ENCODE data around the gene LARP4B. TPM values are rescaled to one million over a fixed set of nuclear protein-coding genes. Genes with fewer than 3 reads are reported as not detected.

LARP4B gene
- total RNA-seq, 4 donors from 2014 or later: 37.2 to 103 (median 54.7) TPM

- no peak for ATAC-seq (ENCODE audit: low FRiP score)
- DNase-seq (ENCODE audit: low spot score): no peak
- TF ChIP-seq CTCF (IDR thresholded peaks at IDR 0.05): no peak
Observed at GRCh38 chr10:972763-973162, 41.3 kb upstream of the LARP4B start.

- no peak for TF ChIP-seq CTCF (IDR thresholded peaks at IDR 0.05)
- ATAC-seq (ENCODE audit: low FRiP score): no peak
- DNase-seq (ENCODE audit: low spot score): no peak
Observed at GRCh38 chr10:971613-972012, 40.1 kb upstream of the LARP4B start.

DNA sequence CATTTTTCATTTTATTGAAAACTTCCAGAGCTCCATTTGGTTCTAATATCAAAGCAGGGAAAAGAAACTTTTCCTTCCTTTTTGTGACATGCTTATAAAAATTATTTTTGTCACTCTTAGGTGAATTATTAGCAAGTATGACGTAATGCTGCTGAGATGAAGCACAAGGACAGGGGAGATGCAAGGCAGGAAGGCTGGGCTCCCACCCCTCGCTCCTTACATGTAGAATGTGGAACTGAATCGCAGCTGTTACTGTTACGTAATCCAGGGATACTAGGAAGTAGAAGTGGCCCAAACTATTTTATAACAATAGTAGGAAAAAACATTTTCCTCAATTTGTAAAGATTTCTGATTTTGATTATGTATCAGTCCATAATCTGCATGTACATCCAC is 39.6 kb upstream of the LARP4B start:
- DNase-seq (ENCODE audit: low spot score) (no peak), ATAC-seq (ENCODE audit: low FRiP score) (no peak)
- no peak for TF ChIP-seq CTCF (IDR thresholded peaks at IDR 0.05)

DNA sequence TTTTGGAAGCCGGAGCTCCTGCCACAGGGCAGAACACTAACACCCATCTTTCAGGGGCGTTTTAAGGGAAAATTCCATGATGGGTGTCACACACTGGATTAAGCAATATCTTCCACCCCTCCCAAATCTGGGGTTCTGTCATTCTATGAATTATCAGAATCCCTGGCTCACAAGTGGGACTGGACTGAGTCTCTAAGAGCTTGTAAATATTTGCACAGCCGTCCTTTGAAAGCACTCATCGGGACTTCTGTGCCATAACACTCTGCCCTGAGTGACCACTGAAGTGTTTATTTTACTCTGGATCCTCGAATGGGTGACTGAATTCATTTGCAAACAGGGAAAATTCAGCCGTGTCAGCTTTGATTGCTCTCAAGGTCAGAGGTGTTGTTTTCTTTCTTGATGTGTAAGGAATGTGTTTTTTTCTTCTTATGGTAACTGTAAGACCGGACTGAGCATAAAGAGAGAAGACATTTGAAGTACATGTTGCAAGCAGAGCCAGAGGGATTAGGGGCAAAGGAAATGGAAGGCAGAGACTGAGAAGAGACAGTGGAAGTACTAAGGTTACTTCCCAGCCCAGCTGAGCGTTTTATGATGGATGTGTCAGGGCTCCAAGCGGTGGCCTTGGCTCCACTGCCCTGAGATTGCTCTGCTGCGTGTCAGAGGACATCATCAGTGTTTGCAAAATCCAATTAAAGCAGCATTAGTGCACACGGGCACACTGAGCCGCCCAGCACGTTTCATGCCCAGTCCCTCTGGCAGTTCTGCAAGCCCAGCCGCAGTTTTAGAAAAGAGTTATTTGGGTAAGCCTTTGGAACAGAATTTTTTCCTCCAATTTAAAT is 39.0 kb upstream of the LARP4B start:
- DNase-seq (ENCODE audit: low spot score) (no peak), ATAC-seq (ENCODE audit: low FRiP score) (no peak)
- no peak for TF ChIP-seq CTCF (IDR thresholded peaks at IDR 0.05)

DNA sequence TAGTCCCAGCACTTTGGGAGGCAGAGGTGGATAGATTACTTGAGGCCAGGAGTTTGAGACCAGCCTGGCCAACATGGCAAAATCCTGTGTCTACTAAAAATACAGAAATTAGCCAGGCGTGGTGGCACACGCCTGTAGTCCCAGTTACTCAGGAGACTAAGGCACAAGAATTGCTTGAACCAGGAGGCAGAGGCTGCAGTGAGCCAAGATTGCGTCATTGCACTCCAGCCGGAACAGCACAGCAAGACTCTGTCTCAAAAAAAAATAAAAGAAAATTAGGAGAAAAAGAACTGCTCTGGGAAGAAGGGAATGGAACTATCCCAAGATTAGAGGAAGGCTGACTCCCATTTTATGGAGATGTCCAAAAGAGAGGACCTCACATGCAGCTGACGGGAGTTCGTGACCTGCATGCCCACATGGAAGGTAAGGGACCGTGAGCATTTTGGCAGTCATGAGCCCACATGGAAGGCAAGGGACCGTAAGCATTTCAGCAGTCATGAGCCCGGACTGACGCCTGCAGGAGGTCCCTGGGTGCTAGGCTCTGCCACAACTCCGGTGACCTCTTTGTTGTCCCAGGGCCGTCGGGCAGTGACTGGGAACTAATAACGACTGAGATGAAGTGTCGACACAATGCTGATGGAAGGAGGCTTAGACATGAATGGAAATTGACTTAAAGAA is 38.1 kb upstream of the LARP4B start:
- ATAC-seq (ENCODE audit: low FRiP score) (no peak), DNase-seq (ENCODE audit: low spot score) (no peak)

DNA sequence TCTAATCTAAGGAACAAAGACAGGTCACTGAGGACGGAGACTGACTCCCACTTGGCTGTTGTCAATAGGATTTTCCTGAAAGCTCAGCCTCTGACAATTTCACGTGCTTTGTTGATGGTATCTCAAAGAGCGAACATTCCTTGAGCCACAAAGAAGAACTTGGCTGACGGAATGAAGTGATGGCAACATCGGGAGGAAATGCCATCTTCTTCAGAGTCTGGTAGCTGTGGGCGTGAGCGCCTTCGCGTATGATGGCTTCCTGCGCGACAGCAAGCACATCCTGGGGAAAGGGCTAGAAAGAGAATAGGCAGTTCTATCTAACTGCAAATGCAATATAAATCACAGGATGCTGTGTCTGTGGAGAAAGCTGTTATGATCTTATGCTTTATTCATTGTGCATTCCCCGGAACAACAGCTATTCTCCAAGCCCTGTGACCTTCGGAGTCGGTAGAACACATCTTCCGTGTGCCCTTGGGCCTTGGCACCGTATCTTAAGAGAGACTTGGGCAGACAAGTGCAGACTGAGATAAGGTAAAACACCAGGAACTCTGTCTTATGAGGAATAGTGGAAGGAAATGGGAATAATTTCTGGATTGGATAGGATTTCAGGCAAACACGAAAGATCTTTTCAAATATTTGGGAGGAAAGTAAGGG is 37.2 kb upstream of the LARP4B start:
- TF ChIP-seq CTCF (IDR thresholded peaks at IDR 0.05): no peak
- DNase-seq (ENCODE audit: low spot score) (no peak), ATAC-seq (ENCODE audit: low FRiP score) (no peak)

More for the DNA sequence above, 38.1 kb upstream of the LARP4B start:
- TF ChIP-seq CTCF (IDR thresholded peaks at IDR 0.05): no peak
